Endothelial cell of hepatic sinusoid (primary cell): ENCODE results near the gene GGT1.
"Not testable (repeated sequence)": the region's sequence is repeated elsewhere in the genome, so short reads cannot be mapped to it uniquely, and the experiment has no call there.

ENCODE experiments used
- in situ Hi-C: cut with HindIII; loops from 2 replicates; pipeline ENCODE4 v1.10.0; 2017; ENCODE audit warnings: low sequenced_read_pairs

GGT1 gene

GRCh38 chr22:24602847-24603769 lies at the start of gene GGT1:
TSS of gene GGT1 (plus strand) at chr22:24603193. CDS start at chr22:24611082, 7,889 bp downstream.
- in situ Hi-C loops, result not testable (repeated sequence)

GRCh38 chr22:24553597-24554312 lies 49.2 kb upstream of the GGT1 start:
- in situ Hi-C loops, result no loop called here

GRCh38 chr22:24554313-24555164 lies 48.5 kb upstream of the GGT1 start, which contains the start of gene GUCD1:
TSS of gene GUCD1 (minus strand) at chr22:24555138. CDS start at chr22:24554991, 147 bp downstream.
- in situ Hi-C loops, result no loop called here

GRCh38 chr22:24555165-24556039 lies 47.6 kb upstream of the GGT1 start, which contains the start of gene SNRPD3:
TSS of gene SNRPD3 (plus strand) at chr22:24555999. CDS start at chr22:24557675, 1,676 bp downstream.
- in situ Hi-C loops, result no loop called here

GRCh38 chr22:24559471-24559870 lies 43.5 kb upstream of the GGT1 start:
- in situ Hi-C loops, result no loop called here

GRCh38 chr22:24563246-24563645 lies 39.7 kb upstream of the GGT1 start:
- in situ Hi-C loops, result no loop called here

GRCh38 chr22:24564376-24565058 lies 38.5 kb upstream of the GGT1 start:
- in situ Hi-C loops, result no loop called here

GRCh38 chr22:24565077-24565476 lies 37.9 kb upstream of the GGT1 start:
- in situ Hi-C loops, result no loop called here

GRCh38 chr22:24566899-24567511 lies 36.0 kb upstream of the GGT1 start:
- in situ Hi-C loops, result no loop called here

- in situ Hi-C loops, result no loop called here
Observed at GRCh38 chr22:24567668-24568067, 35.3 kb upstream of the GGT1 start.

- in situ Hi-C loops, result no loop called here
Observed at GRCh38 chr22:24571266-24571665, 31.7 kb upstream of the GGT1 start.

- in situ Hi-C loops, result no loop called here
Observed at GRCh38 chr22:24576778-24577177, 26.2 kb upstream of the GGT1 start.

- in situ Hi-C loops, result no loop called here
Observed at GRCh38 chr22:24578355-24579257, 24.4 kb upstream of the GGT1 start.

GRCh38 chr22:24579258-24579601 lies 23.8 kb upstream of the GGT1 start:
- in situ Hi-C loops, result no loop called here

GRCh38 chr22:24580276-24580675 lies 22.7 kb upstream of the GGT1 start:
- in situ Hi-C loops, result no loop called here

- in situ Hi-C loops, result no loop called here
Observed at GRCh38 chr22:24582056-24582814, 20.8 kb upstream of the GGT1 start.
